ENCODE measurements around the gene CMIP. TPM values are rescaled to one million over a fixed set of nuclear protein-coding genes. Genes with fewer than 3 reads are reported as not detected.

Gene CMIP
- total RNA-seq, 1 experiment from 2014 or later, result 48.2 TPM

DNA sequence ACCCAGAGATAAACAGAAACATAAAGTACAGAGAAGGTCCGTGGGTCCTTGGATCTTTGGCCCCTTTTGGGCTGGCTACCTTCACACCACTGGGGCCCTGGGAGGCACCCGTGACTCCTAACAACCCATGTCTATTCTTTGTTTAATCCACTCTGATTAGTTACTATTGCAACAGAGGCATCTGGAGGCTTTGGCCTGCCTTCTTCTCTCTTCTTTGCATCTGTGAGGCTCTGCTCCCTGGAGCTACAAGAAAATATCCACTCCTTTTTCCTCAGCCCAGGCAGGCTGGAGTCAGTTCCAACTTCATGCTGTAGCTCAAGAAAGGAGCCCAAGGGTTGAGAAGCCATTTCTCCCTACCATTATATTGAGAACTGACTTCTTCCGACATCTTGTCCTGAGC lies 9.5 kb upstream of the CMIP start:
- H3K79me2 ChIP-seq (ENCODE audit: insufficient read depth, low read length), result no peaks in the 10 kb centered on the region
- no peak overlapping the region for H2BK20ac ChIP-seq (ENCODE audit: low read depth, low read length, poor library complexity, severe bottlenecking)
- no peaks in the 10 kb centered on the region; the same call in 1 of the 2 replicates for H3K4me1 ChIP-seq (ENCODE audit: insufficient read depth, low read length)
- H3K4ac ChIP-seq (ENCODE audit: low read depth, low read length), result no peak overlapping the region
- no peak overlapping the region for H2BK5ac ChIP-seq (ENCODE audit: insufficient read length, low read length)
- H3K23me2 ChIP-seq (ENCODE audit: insufficient read length, low read depth, low read length, poor library complexity, severe bottlenecking), result no peaks in the 10 kb centered on the region
- H3K27ac ChIP-seq (ENCODE audit: insufficient read length, low read depth, low read length), result no peak overlapping the region
- H3K79me1 ChIP-seq (ENCODE audit: insufficient read depth, low read depth, low read length, poor library complexity, severe bottlenecking), result no peaks in the 10 kb centered on the region
- no peak overlapping the region for H3K23ac ChIP-seq (ENCODE audit: insufficient read length, low read depth, low read length)
- H3K9me3 ChIP-seq (ENCODE audit: control insufficient read depth, low read depth, low read length), result no peaks in the 10 kb centered on the region
- Mint-ChIP-seq H3K9me3 (no peaks in the 10 kb centered on the region), H3K4me3 (no peak overlapping the region), H3K4me1 (peaks cover 8 to 12% of the 10 kb centered on the region in 2 experiments), H3K36me3 (ENCODE audit: insufficient read depth in 1 of 3, low read depth in 3 of 3) (no peaks in the 10 kb centered on the region), H3K27me3 (ENCODE audit: low read depth) (peaks cover 12% of the 10 kb centered on the region), H3K27ac (no peak overlapping the region)
- no peak overlapping the region for H3K4me2 ChIP-seq (ENCODE audit: insufficient read depth, insufficient read length, low read length)
- H3K18ac ChIP-seq (ENCODE audit: insufficient read length, low read depth, low read length), result no peak overlapping the region
- H3T11ph ChIP-seq (ENCODE audit: low read length), result no peak overlapping the region
- H3K27me3 ChIP-seq (ENCODE audit: insufficient read depth, low read length), result no peaks in the 10 kb centered on the region
- H2BK120ac ChIP-seq (ENCODE audit: low read depth, low read length, poor library complexity, severe bottlenecking), result no peak overlapping the region
- no peak overlapping the region for H3K14ac ChIP-seq (ENCODE audit: insufficient read depth, low read length)
- H4K20me1 ChIP-seq (ENCODE audit: control insufficient read depth, insufficient read depth, insufficient read length), result no peaks in the 10 kb centered on the region
- no peak overlapping the region for H2AFZ ChIP-seq (ENCODE audit: low read length)
- TF ChIP-seq, protein P1, sequence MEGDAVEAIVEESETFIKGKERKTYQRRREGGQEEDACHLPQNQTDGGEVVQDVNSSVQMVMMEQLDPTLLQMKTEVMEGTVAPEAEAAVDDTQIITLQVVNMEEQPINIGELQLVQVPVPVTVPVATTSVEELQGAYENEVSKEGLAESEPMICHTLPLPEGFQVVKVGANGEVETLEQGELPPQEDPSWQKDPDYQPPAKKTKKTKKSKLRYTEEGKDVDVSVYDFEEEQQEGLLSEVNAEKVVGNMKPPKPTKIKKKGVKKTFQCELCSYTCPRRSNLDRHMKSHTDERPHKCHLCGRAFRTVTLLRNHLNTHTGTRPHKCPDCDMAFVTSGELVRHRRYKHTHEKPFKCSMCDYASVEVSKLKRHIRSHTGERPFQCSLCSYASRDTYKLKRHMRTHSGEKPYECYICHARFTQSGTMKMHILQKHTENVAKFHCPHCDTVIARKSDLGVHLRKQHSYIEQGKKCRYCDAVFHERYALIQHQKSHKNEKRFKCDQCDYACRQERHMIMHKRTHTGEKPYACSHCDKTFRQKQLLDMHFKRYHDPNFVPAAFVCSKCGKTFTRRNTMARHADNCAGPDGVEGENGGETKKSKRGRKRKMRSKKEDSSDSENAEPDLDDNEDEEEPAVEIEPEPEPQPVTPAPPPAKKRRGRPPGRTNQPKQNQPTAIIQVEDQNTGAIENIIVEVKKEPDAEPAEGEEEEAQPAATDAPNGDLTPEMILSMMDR (conservative IDR thresholded peaks at IDR 0.05), result no peak
- H4K8ac ChIP-seq (replicated peaks; ENCODE audit: insufficient read length, low read depth, low read length), result no peak overlapping the region
- H2AK5ac ChIP-seq (ENCODE audit: insufficient read length, low read length), result no peak overlapping the region
- no peak for DNase-seq
- no peak overlapping the region for H3K56ac ChIP-seq (ENCODE audit: insufficient read length, low read depth, low read length)
- no CpG with 5 or more reads among the region's 3 CpGs for WGBS (ENCODE audit: extremely low coverage, insufficient read length, low lambda C conversion rate)
- H2BK15ac ChIP-seq (ENCODE audit: low read depth, low read length), result no peak overlapping the region
- no peak overlapping the region for H4K5ac ChIP-seq (ENCODE audit: insufficient read length, low read depth, low read length)
- H2BK12ac ChIP-seq (ENCODE audit: insufficient read length, low read depth, low read length), result no peak overlapping the region
- no peak overlapping the region for H4K91ac ChIP-seq (ENCODE audit: insufficient read length, low read depth, low read length)
- no peak overlapping the region for H3K9ac ChIP-seq (ENCODE audit: extremely low read depth, insufficient read length, low read length)

Data from H9 (cell line).